Calu3 (cell line): ENCODE measurements around the gene WNT7A. TPM values are rescaled to one million over a fixed set of nuclear protein-coding genes. Genes with fewer than 3 reads are reported as not detected.

ENCODE experiments used
- BruUV-seq: library from RNA; stranded (reverse); fragments of 400-500 nt; replicated peaks from 2 replicates; lab custom pipeline; 2021; lab: Mats Ljungman, UMichigan
- CTCF ChIA-PET: fragments of 300-600 bp; sonication (Branson Sonifier 250); formaldehyde crosslinking; loops from one replicate; lab custom pipeline; 2022; ENCODE audit warnings: antibody characterized with exemption; lab: Charles Lee
- DNase-seq: peaks from one replicate; pipeline ENCODE4 v3.0.0; 2022
- H3K27ac Mint-ChIP-seq: one replicate; pipeline ENCODE4 v1.8.0; 2022; ENCODE audit warnings: mixed read lengths; ENCODE audit not compliant: unreplicated experiment
- H3K27me3 Mint-ChIP-seq: one replicate; pipeline ENCODE4 v1.8.0; 2022; ENCODE audit warnings: mixed read lengths; ENCODE audit not compliant: unreplicated experiment
- H3K36me3 Mint-ChIP-seq: one replicate; pipeline ENCODE4 v1.8.0; 2022; ENCODE audit warnings: mild to moderate bottlenecking, moderate library complexity, mixed read lengths; ENCODE audit not compliant: insufficient read depth, unreplicated experiment
- H3K4me1 Mint-ChIP-seq: one replicate; pipeline ENCODE4 v1.8.0; 2022; ENCODE audit warnings: mild to moderate bottlenecking, low read depth, mixed read lengths; ENCODE audit not compliant: unreplicated experiment
- H3K4me3 Mint-ChIP-seq: one replicate; pipeline ENCODE4 v1.8.0; 2022; ENCODE audit warnings: mild to moderate bottlenecking, low read depth, moderate library complexity, mixed read lengths; ENCODE audit not compliant: unreplicated experiment
- H3K9me3 Mint-ChIP-seq: one replicate; pipeline ENCODE4 v1.8.0; 2022; ENCODE audit warnings: low read depth, mixed read lengths; ENCODE audit not compliant: unreplicated experiment
- CTCF ChIP-seq: fragments of 200-600 bp; IDR thresholded peaks from one replicate; pipeline ENCODE4 v1.8.0; 2022; ENCODE audit warnings: antibody characterized with exemption; ENCODE audit not compliant: unreplicated experiment
- intact Hi-C: fragments of 100-400 bp; cut with micrococcal nuclease; formaldehyde crosslinking; loops from one replicate; pipeline ENCODE4 v1.10.0; 2022; ENCODE audit not compliant: unreplicated experiment
- total RNA-seq: library from RNA; stranded (reverse); gene quantifications from 2 replicates; pipeline ENCODE4 v1.2.3, GENCODE V29; 2022

The WNT7A gene
- total RNA-seq, 1 experiment from 2014 or later = 3.5 TPM

- no TSS peak for BruUV-seq
- TF ChIP-seq CTCF = no peak
- Mint-ChIP-seq H3K4me3 (no peak overlapping the region), H3K36me3 (peaks cover 6% of the 10 kb centered on the region), H3K9me3 (peaks cover 3% of the 10 kb centered on the region), H3K27ac (no peak overlapping the region), H3K27me3 (peaks cover 33% of the 10 kb centered on the region), H3K4me1 (no peaks in the 10 kb centered on the region)
- DNase-seq = no peak
- CTCF ChIA-PET = no interaction called here
- intact Hi-C loops = no loop called here
Measured at GRCh38 chr3:13870902-13871301, 9.0 kb downstream of the WNT7A start.

GRCh38 chr3:13869761-13870343 is 10.0 kb downstream of the WNT7A start:
- Mint-ChIP-seq H3K27ac (no peak overlapping the region), H3K4me3 (no peak overlapping the region), H3K27me3 (peaks cover 33% of the 10 kb centered on the region), H3K36me3 (peaks cover 6% of the 10 kb centered on the region), H3K9me3 (peaks cover 3% of the 10 kb centered on the region), H3K4me1 (no peaks in the 10 kb centered on the region)
- no peak for DNase-seq
- no TSS peak for BruUV-seq
- CTCF ChIA-PET = no interaction called here
- intact Hi-C loops = no loop called here
- TF ChIP-seq CTCF = no peak

- CTCF ChIA-PET = no interaction called here
- Mint-ChIP-seq H3K36me3 (peaks cover 6% of the 10 kb centered on the region), H3K4me1 (no peaks in the 10 kb centered on the region), H3K4me3 (no peak overlapping the region), H3K9me3 (peaks cover 3% of the 10 kb centered on the region), H3K27me3 (peaks cover 33% of the 10 kb centered on the region), H3K27ac (no peak overlapping the region)
- intact Hi-C loops = no loop called here
- no TSS peak for BruUV-seq
- DNase-seq = no peak
- TF ChIP-seq CTCF = no peak
Measured at GRCh38 chr3:13868844-13869724, 10.8 kb downstream of the WNT7A start.

GRCh38 chr3:13867732-13868131 is 12.1 kb downstream of the WNT7A start:
- H3K27ac Mint-ChIP-seq = no peak overlapping the region
- intact Hi-C loops = no loop called here
- CTCF ChIA-PET = interaction anchor here (1.0 kb wide), 1 partner anchor 12 kb away, joined by 4 read pairs; no protein-coding TSS in a partner anchor
- peaks cover 33% of the 10 kb centered on the region for H3K27me3 Mint-ChIP-seq
- H3K36me3 Mint-ChIP-seq = peaks cover 6% of the 10 kb centered on the region
- H3K4me3 Mint-ChIP-seq = no peak overlapping the region
- H3K4me1 Mint-ChIP-seq = no peaks in the 10 kb centered on the region
- no peak for TF ChIP-seq CTCF
- H3K9me3 Mint-ChIP-seq = peaks cover 3% of the 10 kb centered on the region
- DNase-seq = no peak
- no TSS peak for BruUV-seq
